ENCODE results near the gene CERK. TPM values are rescaled to one million over a fixed set of nuclear protein-coding genes. Genes with fewer than 3 reads are reported as not detected.

Gene CERK
- total and polyA plus RNA-seq, 4 experiments from 2014 or later: 91.2 to 164 (median 136) TPM

GRCh38 chr22:46739094-46739870 is 1.2 kb upstream of the CERK start:
- Histone ChIP-seq H3K4me1 (ENCODE audit: insufficient read depth, low read length) (peaks cover 37% of the 10 kb centered on the region), H3K9me3 (ENCODE audit: control insufficient read depth in 1 of 2, low read length in 2 of 2) (no peaks in the 10 kb centered on the region), H3K27me3 (ENCODE audit: insufficient read depth, low read length) (no peaks in the 10 kb centered on the region), H3K4me3 (ENCODE audit: low read length in 2 of 2) (peak overlapping the region; percentile 52 to 64), H3K36me3 (ENCODE audit: insufficient read depth, low read length) (no peaks in the 10 kb centered on the region), H3K27ac (ENCODE audit: low read depth, low read length) (peak overlapping the region; percentile 67)
- CTCF ChIA-PET (ENCODE audit: partially characterized antibody): interaction anchor here (0.7 to 5.5 kb wide), 12 partner anchors 10 to 176 kb away, joined by 3 to 69 read pairs (median 4); partner anchors contain the start of gene TBC1D22A
- POLR2A ChIA-PET (ENCODE audit: partially characterized antibody): interaction anchor here (0.8 to 5.7 kb wide), 12 partner anchors 10 to 176 kb away, joined by 3 to 58 read pairs (median 5); partner anchors contain the start of gene TBC1D22A
- no peaks in the 10 kb centered on the region for H3K27me3 Mint-ChIP-seq
- DNase-seq: peak in 4 of 5 donors; percentile 75 to 91 (median 83)
- intact Hi-C loops (cut with micrococcal nuclease): loop anchor here (1.0 to 5.0 kb wide), 4 partner anchors 52 to 176 kb away; no protein-coding TSS in a partner anchor
- H3K4me1 Mint-ChIP-seq: peaks cover 21 to 48% (median 33%) of the 10 kb centered on the region in 4 donors
- H3K9me3 Mint-ChIP-seq: no peaks in the 10 kb centered on the region
- peak overlapping the region; percentile 86 to 96 (median 92) for H3K4me3 Mint-ChIP-seq
- peaks cover 14 to 22% of the 10 kb centered on the region in 2 donors for H3K36me3 Mint-ChIP-seq
- H3K27ac Mint-ChIP-seq: peak overlapping the region; percentile 94 to 98 (median 96)

GRCh38 chr22:46738647-46739093 is 618 bp upstream of the CERK start:
- ChIA-PET POLR2A (ENCODE audit: partially characterized antibody) (interaction anchor here (0.8 to 5.7 kb wide), 12 partner anchors 11 to 175 kb away, joined by 3 to 58 read pairs (median 5); partner anchors contain the start of gene TBC1D22A), CTCF (ENCODE audit: partially characterized antibody) (interaction anchor here (0.7 to 5.5 kb wide), 11 partner anchors 10 to 175 kb away, joined by 3 to 69 read pairs (median 4); partner anchors contain the start of gene TBC1D22A)
- H3K36me3 Mint-ChIP-seq: peaks cover 14 to 25% of the 10 kb centered on the region in 2 donors
- intact Hi-C loops (cut with micrococcal nuclease): loop anchor here (1.0 to 5.0 kb wide), 7 partner anchors 11 to 176 kb away; partner anchors contain the start of gene TBC1D22A
- peak overlapping the region; percentile 86 to 96 (median 92) for H3K4me3 Mint-ChIP-seq
- peak overlapping the region; percentile 67 for H3K27ac ChIP-seq (ENCODE audit: low read depth, low read length)
- H3K9me3 Mint-ChIP-seq: no peaks in the 10 kb centered on the region
- peak overlapping the region; percentile 52 to 64 for H3K4me3 ChIP-seq (ENCODE audit: low read length in 2 of 2)
- H3K27ac Mint-ChIP-seq: peak overlapping the region; percentile 94 to 98 (median 96)
- H3K9me3 ChIP-seq (ENCODE audit: control insufficient read depth in 1 of 2, low read length in 2 of 2): no peaks in the 10 kb centered on the region
- H3K27me3 Mint-ChIP-seq: no peaks in the 10 kb centered on the region
- H3K4me1 ChIP-seq (ENCODE audit: insufficient read depth, low read length): peaks cover 42% of the 10 kb centered on the region
- H3K36me3 ChIP-seq (ENCODE audit: insufficient read depth, low read length): no peaks in the 10 kb centered on the region
- peaks cover 24 to 54% (median 37%) of the 10 kb centered on the region in 4 donors for H3K4me1 Mint-ChIP-seq
- H3K27me3 ChIP-seq (ENCODE audit: insufficient read depth, low read length): no peaks in the 10 kb centered on the region
- DNase-seq: peak in 2 of 5 donors; percentile 41 to 63

GRCh38 chr22:46737105-46737975 is 712 bp downstream of the CERK start:
- H3K4me3 ChIP-seq (ENCODE audit: low read length in 2 of 2): peak overlapping the region; percentile 55
- H3K4me3 Mint-ChIP-seq: peak overlapping the region; percentile 97 to 100 (median 100)
- H3K36me3 ChIP-seq (ENCODE audit: insufficient read depth, low read length): no peaks in the 10 kb centered on the region
- peak; percentile 50 to 67 (median 57) for DNase-seq
- ChIA-PET CTCF (ENCODE audit: partially characterized antibody) (interaction anchor here (0.7 to 3.2 kb wide), 5 partner anchors 11 to 1849 kb away, joined by 3 to 19 read pairs (median 4); no protein-coding TSS in a partner anchor), POLR2A (ENCODE audit: partially characterized antibody) (interaction anchor here (2.3 to 3.9 kb wide), 5 partner anchors 12 to 66 kb away, joined by 7 to 58 read pairs (median 22); no protein-coding TSS in a partner anchor)
- peak overlapping the region; percentile 67 for H3K27ac ChIP-seq (ENCODE audit: low read depth, low read length)
- H3K27me3 Mint-ChIP-seq: no peaks in the 10 kb centered on the region
- H3K36me3 Mint-ChIP-seq: peaks cover 17 to 29% of the 10 kb centered on the region in 2 donors
- no peaks in the 10 kb centered on the region for H3K9me3 Mint-ChIP-seq
- H3K9me3 ChIP-seq (ENCODE audit: control insufficient read depth in 1 of 2, low read length in 2 of 2): no peaks in the 10 kb centered on the region
- H3K27ac Mint-ChIP-seq: peak overlapping the region; percentile 98 to 100 (median 100)
- H3K27me3 ChIP-seq (ENCODE audit: insufficient read depth, low read length): no peaks in the 10 kb centered on the region
- intact Hi-C loops (cut with micrococcal nuclease): loop anchor here (5.0 kb wide), 1 partner anchor 65 kb away; no protein-coding TSS in a partner anchor
- H3K4me1 ChIP-seq (ENCODE audit: insufficient read depth, low read length): peaks cover 54% of the 10 kb centered on the region
- H3K4me1 Mint-ChIP-seq: peaks cover 27 to 62% (median 41%) of the 10 kb centered on the region in 4 donors

- peaks cover 21 to 31% of the 10 kb centered on the region in 2 donors for H3K36me3 Mint-ChIP-seq
- no peaks in the 10 kb centered on the region for H3K9me3 Mint-ChIP-seq
- ChIA-PET CTCF (ENCODE audit: partially characterized antibody) (interaction anchor here (0.7 to 3.2 kb wide), 7 partner anchors 12 to 1848 kb away, joined by 3 to 19 read pairs (median 4); no protein-coding TSS in a partner anchor), POLR2A (ENCODE audit: partially characterized antibody) (interaction anchor here (0.7 to 2.8 kb wide), 8 partner anchors 13 to 190 kb away, joined by 3 to 51 read pairs (median 9); partner anchors contain the start of gene TBC1D22A)
- H3K27me3 Mint-ChIP-seq: no peaks in the 10 kb centered on the region
- Histone ChIP-seq H3K4me1 (ENCODE audit: insufficient read depth, low read length) (peaks cover 59% of the 10 kb centered on the region), H3K36me3 (ENCODE audit: insufficient read depth, low read length) (peaks cover 5% of the 10 kb centered on the region), H3K9me3 (ENCODE audit: control insufficient read depth in 1 of 2, low read length in 2 of 2) (no peaks in the 10 kb centered on the region), H3K27me3 (ENCODE audit: insufficient read depth, low read length) (no peaks in the 10 kb centered on the region), H3K4me3 (ENCODE audit: low read length in 2 of 2) (peak overlapping the region; percentile 55), H3K27ac (ENCODE audit: low read depth, low read length) (peak overlapping the region; percentile 67)
- peaks cover 28 to 68% (median 44%) of the 10 kb centered on the region in 4 donors for H3K4me1 Mint-ChIP-seq
- DNase-seq: no peak
- intact Hi-C loops (cut with micrococcal nuclease): loop anchor here (5.0 kb wide), 1 partner anchor 64 kb away; no protein-coding TSS in a partner anchor
- H3K27ac Mint-ChIP-seq: peak overlapping the region; percentile 98 to 100 (median 100)
- H3K4me3 Mint-ChIP-seq: peak overlapping the region; percentile 97 to 100 (median 100)
These were observed 1.3 kb downstream of the CERK start for GRCh38 chr22:46736705-46737104.

- Histone ChIP-seq H3K27me3 (ENCODE audit: insufficient read depth, low read length) (no peaks in the 10 kb centered on the region), H3K27ac (ENCODE audit: low read depth, low read length) (peak overlapping the region; percentile 67), H3K9me3 (ENCODE audit: control insufficient read depth in 1 of 2, low read length in 2 of 2) (no peaks in the 10 kb centered on the region), H3K36me3 (ENCODE audit: insufficient read depth, low read length) (peaks cover 6% of the 10 kb centered on the region), H3K4me3 (ENCODE audit: low read length in 2 of 2) (peak overlapping the region; percentile 55), H3K4me1 (ENCODE audit: insufficient read depth, low read length) (peaks cover 66% of the 10 kb centered on the region)
- POLR2A ChIA-PET (ENCODE audit: partially characterized antibody): interaction anchor here (0.7 to 2.8 kb wide), 17 partner anchors 9 to 400 kb away, joined by 3 to 51 read pairs (median 5); partner anchors contain the start of gene TBC1D22A
- Mint-ChIP-seq H3K4me1 (peaks cover 33 to 72% (median 51%) of the 10 kb centered on the region in 4 donors), H3K4me3 (peak overlapping the region; percentile 97 to 100 (median 100)), H3K36me3 (peaks cover 26 to 36% of the 10 kb centered on the region in 2 donors), H3K27ac (peak overlapping the region; percentile 98 to 100 (median 100)), H3K27me3 (no peaks in the 10 kb centered on the region), H3K9me3 (no peaks in the 10 kb centered on the region)
- no peak for DNase-seq
- CTCF ChIA-PET (ENCODE audit: partially characterized antibody): interaction anchor here (0.9 to 3.2 kb wide), 6 partner anchors 13 to 173 kb away, joined by 3 to 19 read pairs (median 8); no protein-coding TSS in a partner anchor
- intact Hi-C loops (cut with micrococcal nuclease): loop anchor here (1.0 to 5.0 kb wide), 2 partner anchors 55 to 64 kb away; no protein-coding TSS in a partner anchor
These were observed 2.1 kb downstream of the CERK start for GRCh38 chr22:46735747-46736608.

Data from CD4-positive, alpha-beta memory T cell (primary cell).